ENCODE data around the gene KRT86. TPM values are rescaled to one million over a fixed set of nuclear protein-coding genes. Genes with fewer than 3 reads are reported as not detected.
A peak's percentile ranks its signal among the peaks of the same experiment; 100 is the strongest.

The KRT86 gene
- total RNA-seq, 2 donors from 2014 or later = not detected

DNA sequence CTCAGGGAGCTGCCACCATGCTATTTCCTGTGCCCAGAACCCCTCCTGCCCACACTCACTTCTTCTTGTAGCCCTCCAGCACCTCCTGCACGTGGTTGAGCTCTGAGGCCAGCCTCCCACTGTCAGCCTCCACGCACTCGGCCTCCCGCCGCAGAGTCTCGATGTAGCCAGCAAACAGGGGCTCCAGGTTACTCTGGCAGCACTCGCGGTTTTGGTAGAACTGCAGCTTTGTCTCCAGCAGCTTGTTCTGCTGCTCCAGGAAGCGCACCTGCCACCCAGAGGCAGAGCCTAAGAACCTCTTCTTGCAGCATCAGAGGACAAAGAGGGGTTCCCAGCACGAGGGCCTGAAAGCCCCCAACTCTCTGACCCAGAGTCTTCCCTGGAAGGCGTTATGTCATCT lies 44.7 kb downstream of the KRT86 start:
- no peaks in the 10 kb centered on the region for H3K36me3 Mint-ChIP-seq (ENCODE audit: low read depth)
- peak; percentile 48 for TF ChIP-seq CTCF (conservative IDR thresholded peaks at IDR 0.05)
- Histone ChIP-seq H3K36me3 (ENCODE audit: control insufficient read depth, insufficient read depth, low read length) (no peaks in the 10 kb centered on the region), H3K9me3 (ENCODE audit: control insufficient read depth, low read length) (no peaks in the 10 kb centered on the region), H3K4me1 (ENCODE audit: control insufficient read depth, insufficient read depth, low read length) (no peaks in the 10 kb centered on the region), H3K27ac (ENCODE audit: low read depth, low read length) (no peak overlapping the region), H3K4me3 (ENCODE audit: low read length) (no peak overlapping the region), H3K27me3 (ENCODE audit: control insufficient read depth, insufficient read depth, low read length, poor library complexity, severe bottlenecking) (peaks cover 9% of the 10 kb centered on the region), H3K9ac (ENCODE audit: extremely low read depth, low read length, poor library complexity, severe bottlenecking) (no peak overlapping the region)
- no peak overlapping the region for H3K4me3 Mint-ChIP-seq
- no peak overlapping the region for H3K27ac Mint-ChIP-seq
- WGBS, 2 experiments (ENCODE audit: insufficient coverage in 1 of 2, insufficient read length in 1 of 2) = 61 to 74% methylated on average over 6 to 11 of the region's 11 CpGs
- H3K27me3 Mint-ChIP-seq (ENCODE audit: insufficient read depth) = peaks cover 18% of the 10 kb centered on the region
- H3K9me3 Mint-ChIP-seq = no peaks in the 10 kb centered on the region
- peak; percentile 70 for DNase-seq
- H3K4me1 Mint-ChIP-seq = no peaks in the 10 kb centered on the region

- no peak within 1 kb of the TSS for H3K4me3 Mint-ChIP-seq
- no peak within 1 kb of the TSS for H3K4me3 ChIP-seq (ENCODE audit: low read length)
- H3K27ac Mint-ChIP-seq = no peak within 1 kb of the TSS
- H3K4me1 Mint-ChIP-seq = no peaks in the 10 kb centered on the region
- H3K27me3 Mint-ChIP-seq (ENCODE audit: insufficient read depth) = peaks cover 16% of the 10 kb centered on the region
- no peak within 1 kb of the TSS for H3K27ac ChIP-seq (ENCODE audit: low read depth, low read length)
- no peak for TF ChIP-seq CTCF (conservative IDR thresholded peaks at IDR 0.05)
- no peaks in the 10 kb centered on the region for H3K9me3 ChIP-seq (ENCODE audit: control insufficient read depth, low read length)
- DNase-seq = no peak
- 87 to 90% methylated on average over 8 to 35 of the region's 35 CpGs for WGBS, 2 experiments (ENCODE audit: insufficient coverage in 1 of 2, insufficient read length in 1 of 2)
- no peaks in the 10 kb centered on the region for H3K4me1 ChIP-seq (ENCODE audit: control insufficient read depth, insufficient read depth, low read length)
- H3K36me3 Mint-ChIP-seq (ENCODE audit: low read depth) = no peaks in the 10 kb centered on the region
- H3K27me3 ChIP-seq (ENCODE audit: control insufficient read depth, insufficient read depth, low read length, poor library complexity, severe bottlenecking) = peaks cover 18% of the 10 kb centered on the region
- no peaks in the 10 kb centered on the region for H3K9me3 Mint-ChIP-seq
- no peak within 1 kb of the TSS for H3K9ac ChIP-seq (ENCODE audit: extremely low read depth, low read length, poor library complexity, severe bottlenecking)
- H3K36me3 ChIP-seq (ENCODE audit: control insufficient read depth, insufficient read depth, low read length) = no peaks in the 10 kb centered on the region
These were observed 46.4 kb downstream of the KRT86 start, which contains the start of gene KRT83 for GRCh38 chr12:52320784-52321400. TSS of gene KRT83 (minus strand) at chr12:52321398. CDS start at chr12:52321335, 63 bp downstream.

DNA sequence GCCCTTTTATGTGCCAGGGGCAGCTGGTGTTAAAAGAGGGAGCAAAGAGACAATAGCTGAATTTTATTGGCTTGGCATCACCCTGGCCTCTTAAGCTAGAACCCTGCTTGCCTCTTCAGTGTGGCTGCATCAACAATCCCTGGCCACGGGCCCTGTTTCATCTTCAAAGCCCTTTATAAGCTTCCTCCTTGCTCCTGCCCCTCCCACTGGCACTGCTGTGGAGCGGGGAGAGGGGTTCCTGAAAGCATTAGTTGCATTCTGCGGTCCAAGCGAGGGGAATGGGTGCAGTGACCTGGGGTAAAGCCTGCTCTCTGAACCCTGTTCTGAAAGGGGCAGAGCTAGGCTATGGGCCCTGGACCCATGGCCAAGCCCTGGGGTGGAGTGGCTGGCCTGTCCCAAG lies 47.0 kb downstream of the KRT86 start:
- TF ChIP-seq CTCF (conservative IDR thresholded peaks at IDR 0.05) = no peak
- Mint-ChIP-seq H3K27me3 (ENCODE audit: insufficient read depth) (peaks cover 16% of the 10 kb centered on the region), H3K9me3 (no peaks in the 10 kb centered on the region), H3K36me3 (ENCODE audit: low read depth) (no peaks in the 10 kb centered on the region), H3K4me1 (no peaks in the 10 kb centered on the region), H3K4me3 (no peak overlapping the region), H3K27ac (no peak overlapping the region)
- DNase-seq = no peak
- Histone ChIP-seq H3K4me3 (ENCODE audit: low read length) (no peak overlapping the region), H3K4me1 (ENCODE audit: control insufficient read depth, insufficient read depth, low read length) (no peaks in the 10 kb centered on the region), H3K9me3 (ENCODE audit: control insufficient read depth, low read length) (no peaks in the 10 kb centered on the region), H3K27me3 (ENCODE audit: control insufficient read depth, insufficient read depth, low read length, poor library complexity, severe bottlenecking) (peaks cover 18% of the 10 kb centered on the region), H3K36me3 (ENCODE audit: control insufficient read depth, insufficient read depth, low read length) (no peaks in the 10 kb centered on the region), H3K27ac (ENCODE audit: low read depth, low read length) (no peak overlapping the region), H3K9ac (ENCODE audit: extremely low read depth, low read length, poor library complexity, severe bottlenecking) (no peak overlapping the region)
- 89 to 92% methylated on average over 2 to 4 of the region's 4 CpGs for WGBS, 2 experiments (ENCODE audit: insufficient coverage in 1 of 2, insufficient read length in 1 of 2)

Data from endodermal cell (in vitro differentiated cells).